Caco-2 (cell line): ENCODE results near the gene RFNG. TPM values are rescaled to one million over a fixed set of nuclear protein-coding genes. Genes with fewer than 3 reads are reported as not detected.

Experiments used
- BruUV-seq: library from RNA; stranded (reverse); fragments of 400-500 nt; replicated peaks from 2 replicates; lab custom pipeline; 2021; lab: Mats Ljungman, UMichigan
- CTCF ChIA-PET: fragments of 300-600 bp; sonication (Branson Sonifier 250); formaldehyde crosslinking; loops from one replicate; lab custom pipeline; 2022; ENCODE audit warnings: antibody characterized with exemption; lab: Charles Lee
- POLR2A ChIA-PET: fragments of 300-600 bp; sonication (Branson Sonifier 250); formaldehyde crosslinking; loops from one replicate; lab custom pipeline; 2022; ENCODE audit warnings: antibody characterized with exemption; lab: Charles Lee
- DNase-seq, 2 experiments: peaks; one replicate each; pipeline versions ENCODE4 v3.0.0 to v3.0.0-alpha.2; 2020 to 2022
- H3K27me3 ChIP-seq: replicated peaks from 2 replicates; pipeline ENCODE4 v1.6.0; 2011; ENCODE audit warnings: low read length; ENCODE audit not compliant: control insufficient read depth, insufficient read depth
- H3K36me3 ChIP-seq: 2 replicates; pipeline ENCODE4 v1.5.1; 2011; ENCODE audit warnings: low read length; ENCODE audit not compliant: control insufficient read depth, insufficient read depth
- H3K4me1 ChIP-seq: fragments of 250-450 bp; sonication (Bioruptor Pico); 2 replicates; pipeline ENCODE4 v1.5.1; 2020; ENCODE audit warnings: mild to moderate bottlenecking
- H3K4me3 ChIP-seq: 2 replicates; pipeline ENCODE4 v1.5.1; 2011; ENCODE audit warnings: low read depth, mild to moderate bottlenecking, control low read depth, low read length
- H3K9me3 ChIP-seq: fragments of 250-450 bp; sonication (Bioruptor Pico); 2 replicates; pipeline ENCODE4 v1.5.1; 2020; ENCODE audit warnings: mild to moderate bottlenecking, moderate library complexity
- H3K27ac Mint-ChIP-seq: one replicate; pipeline ENCODE4 v1.8.0; 2022; ENCODE audit warnings: mixed read lengths; ENCODE audit not compliant: unreplicated experiment
- H3K27me3 Mint-ChIP-seq: one replicate; pipeline ENCODE4 v1.8.0; 2022; ENCODE audit warnings: mixed read lengths; ENCODE audit not compliant: insufficient read depth, unreplicated experiment
- H3K36me3 Mint-ChIP-seq: one replicate; pipeline ENCODE4 v1.8.0; 2022; ENCODE audit warnings: mild to moderate bottlenecking, mixed read lengths; ENCODE audit not compliant: insufficient read depth, unreplicated experiment
- H3K4me1 Mint-ChIP-seq: one replicate; pipeline ENCODE4 v1.8.0; 2022; ENCODE audit warnings: low read depth, mixed read lengths; ENCODE audit not compliant: unreplicated experiment
- H3K4me3 Mint-ChIP-seq: one replicate; pipeline ENCODE4 v1.8.0; 2022; ENCODE audit warnings: mild to moderate bottlenecking, moderate library complexity, mixed read lengths; ENCODE audit not compliant: unreplicated experiment
- H3K9me3 Mint-ChIP-seq: one replicate; pipeline ENCODE4 v1.8.0; 2022; ENCODE audit warnings: mixed read lengths; ENCODE audit not compliant: unreplicated experiment
- CTCF ChIP-seq, 2 experiments: fragments of 200-600 bp in 1 of 2; IDR thresholded peaks; 1 replicate in 1 of 2; 2 replicates in 1 of 2; pipeline versions ENCODE4 v1.5.1 to v1.8.0; 2011 to 2022; ENCODE audit warnings: antibody characterized with exemption in 1 of 2, control low read depth in 1 of 2, inconsistent platforms in 1 of 2, low read depth in 1 of 2, low read length in 1 of 2, mild to moderate bottlenecking in 1 of 2, moderate library complexity in 1 of 2; ENCODE audit not compliant: insufficient read depth in 1 of 2, severe bottlenecking in 1 of 2, unreplicated experiment in 1 of 2
- intact Hi-C: fragments of 100-400 bp; cut with micrococcal nuclease; formaldehyde crosslinking; loops from one replicate; pipeline ENCODE4 v1.10.0; 2022; ENCODE audit not compliant: unreplicated experiment
- total RNA-seq: library from RNA; stranded (reverse); gene quantifications from 2 replicates; pipeline ENCODE4 v1.2.3, GENCODE V29; 2022

Gene RFNG
- total RNA-seq, 1 experiment from 2014 or later = 35.5 TPM

GRCh38 chr17:82086941-82087906 lies 35.6 kb upstream of the RFNG start:
- Histone ChIP-seq H3K27me3 (no peaks in the 10 kb centered on the region), H3K9me3 (no peaks in the 10 kb centered on the region), H3K4me3 (no peak overlapping the region), H3K4me1 (no peaks in the 10 kb centered on the region), H3K36me3 (peaks cover 13% of the 10 kb centered on the region)
- no peak for TF ChIP-seq CTCF (IDR thresholded peaks at IDR 0.05; ENCODE audit: insufficient read depth in 1 of 2, low read depth in 1 of 2, low read length in 1 of 2, severe bottlenecking in 1 of 2, unreplicated experiment in 1 of 2)
- H3K27ac Mint-ChIP-seq = no peak overlapping the region
- ChIA-PET POLR2A (interaction anchor here (0.6 kb wide), 1 partner anchor 376 kb away, joined by 3 read pairs; no protein-coding TSS in a partner anchor), CTCF (no interaction called here)
- H3K36me3 Mint-ChIP-seq = peaks cover 79% of the 10 kb centered on the region
- H3K4me3 Mint-ChIP-seq = no peak overlapping the region
- DNase-seq = no peak
- BruUV-seq = no TSS peak
- no peaks in the 10 kb centered on the region for H3K9me3 Mint-ChIP-seq
- H3K27me3 Mint-ChIP-seq = no peaks in the 10 kb centered on the region
- intact Hi-C loops = no loop called here
- H3K4me1 Mint-ChIP-seq = no peaks in the 10 kb centered on the region

GRCh38 chr17:82085931-82086764 lies 34.5 kb upstream of the RFNG start:
- ChIA-PET CTCF (interaction anchor here (0.6 kb wide), 1 partner anchor 158 kb away, joined by 3 read pairs; no protein-coding TSS in a partner anchor), POLR2A (no interaction called here)
- H3K36me3 Mint-ChIP-seq = peaks cover 74% of the 10 kb centered on the region
- Histone ChIP-seq H3K4me1 (no peaks in the 10 kb centered on the region), H3K9me3 (no peaks in the 10 kb centered on the region), H3K27me3 (no peaks in the 10 kb centered on the region), H3K36me3 (peaks cover 10% of the 10 kb centered on the region), H3K4me3 (no peak overlapping the region)
- no peak overlapping the region for H3K4me3 Mint-ChIP-seq
- H3K4me1 Mint-ChIP-seq = no peaks in the 10 kb centered on the region
- no peak overlapping the region for H3K27ac Mint-ChIP-seq
- H3K9me3 Mint-ChIP-seq = no peaks in the 10 kb centered on the region
- DNase-seq = no peak
- TF ChIP-seq CTCF (IDR thresholded peaks at IDR 0.05; ENCODE audit: insufficient read depth in 1 of 2, low read depth in 1 of 2, low read length in 1 of 2, severe bottlenecking in 1 of 2, unreplicated experiment in 1 of 2) = no peak
- no TSS peak for BruUV-seq
- H3K27me3 Mint-ChIP-seq = no peaks in the 10 kb centered on the region
- intact Hi-C loops = no loop called here
